ENCODE data around the gene CSPG5. TPM values are rescaled to one million over a fixed set of nuclear protein-coding genes. Genes with fewer than 3 reads are reported as not detected.

CSPG5 gene
- polyA plus RNA-seq, 1 donor (not counting 4 experiments of a cell fraction or from before 2014, with no cell fraction given), result 0.14 TPM

- Histone ChIP-seq H3K9ac (ENCODE audit: control insufficient read depth, extremely low read depth, insufficient read depth, low read length) (no peak overlapping the region), H3K36me3 (ENCODE audit: control insufficient read depth in 2 of 2, extremely low read depth in 1 of 2, insufficient read depth in 2 of 2, low read length in 2 of 2) (peaks cover 22 to 23% of the 10 kb centered on the region in 2 experiments), H3K4me1 (ENCODE audit: control insufficient read depth, extremely low read depth, insufficient read depth, low read length) (peaks cover 5% of the 10 kb centered on the region), H4K20me1 (ENCODE audit: control insufficient read depth, extremely low read depth, insufficient read depth, low read length) (no peaks in the 10 kb centered on the region), H3K27me3 (ENCODE audit: control insufficient read depth, extremely low read depth, insufficient read depth, low read length) (no peaks in the 10 kb centered on the region), H3K4me3 (ENCODE audit: control insufficient read depth in 2 of 3, extremely low read depth in 1 of 3, insufficient read depth in 2 of 3, low read depth in 1 of 3, low read length in 3 of 3) (no peak overlapping the region), H3K27ac (ENCODE audit: control insufficient read depth, insufficient read depth, low read length) (no peak overlapping the region), H3K9me1 (ENCODE audit: control insufficient read depth, extremely low read depth, insufficient read depth, low read length) (no peaks in the 10 kb centered on the region), H3K9me3 (ENCODE audit: control insufficient read depth, low read depth, low read length) (no peaks in the 10 kb centered on the region), H3K79me2 (ENCODE audit: control insufficient read depth, insufficient read depth, low read length) (no peaks in the 10 kb centered on the region), H2AFZ (ENCODE audit: control insufficient read depth, low read length) (no peak overlapping the region), H3K4me2 (ENCODE audit: control insufficient read depth, extremely low read depth, insufficient read depth, low read depth, low read length) (no peak overlapping the region)
- no peak for DNase-seq (ENCODE audit: low read depth, low spot score)
- dilution Hi-C loops (cut with MboI; ENCODE audit: extremely low pct_ligation_motif_present, low sequenced_read_pairs), result no loop called here
- FAIRE-seq, result no peak
- no peak for TF ChIP-seq EZH2 (IDR thresholded peaks at IDR 0.05; ENCODE audit: low read length)
- no peak for TF ChIP-seq CTCF (optimal IDR thresholded peaks at IDR 0.05 in 1 of 3, IDR thresholded peaks at IDR 0.05 in 1 of 3, conservative IDR thresholded peaks at IDR 0.05 in 1 of 3; ENCODE audit: extremely low read depth in 1 of 3, insufficient read depth in 2 of 3, low read length in 3 of 3)
Measured at GRCh38 chr3:47607335-47607734, 28.7 kb upstream of the CSPG5 start.

- H3K36me3 ChIP-seq (ENCODE audit: control insufficient read depth in 2 of 2, extremely low read depth in 1 of 2, insufficient read depth in 2 of 2, low read length in 2 of 2), result peaks cover 22 to 26% of the 10 kb centered on the region in 2 experiments
- dilution Hi-C loops (cut with MboI; ENCODE audit: extremely low pct_ligation_motif_present, low sequenced_read_pairs), result no loop called here
- H3K27me3 ChIP-seq (ENCODE audit: control insufficient read depth, extremely low read depth, insufficient read depth, low read length), result no peaks in the 10 kb centered on the region
Measured at GRCh38 chr3:47606165-47606564, 27.5 kb upstream of the CSPG5 start.

More at GRCh38 chr3:47606165-47606564, 27.5 kb upstream of the CSPG5 start:
- DNase-seq (ENCODE audit: low read depth, low spot score) (no peak), FAIRE-seq (no peak)
- no peak overlapping the region for H3K4me2 ChIP-seq (ENCODE audit: control insufficient read depth, extremely low read depth, insufficient read depth, low read depth, low read length)
- H3K27ac ChIP-seq (ENCODE audit: control insufficient read depth, insufficient read depth, low read length), result no peak overlapping the region
- H4K20me1 ChIP-seq (ENCODE audit: control insufficient read depth, extremely low read depth, insufficient read depth, low read length), result no peaks in the 10 kb centered on the region
- no peak overlapping the region for H2AFZ ChIP-seq (ENCODE audit: control insufficient read depth, low read length)
- no peaks in the 10 kb centered on the region for H3K9me1 ChIP-seq (ENCODE audit: control insufficient read depth, extremely low read depth, insufficient read depth, low read length)
- no peak overlapping the region for H3K4me3 ChIP-seq (ENCODE audit: control insufficient read depth in 2 of 3, extremely low read depth in 1 of 3, insufficient read depth in 2 of 3, low read depth in 1 of 3, low read length in 3 of 3)
- H3K9me3 ChIP-seq (ENCODE audit: control insufficient read depth, low read depth, low read length), result no peaks in the 10 kb centered on the region
- TF ChIP-seq EZH2 (IDR thresholded peaks at IDR 0.05; ENCODE audit: low read length) (no peak), CTCF (optimal IDR thresholded peaks at IDR 0.05 in 1 of 3, IDR thresholded peaks at IDR 0.05 in 1 of 3, conservative IDR thresholded peaks at IDR 0.05 in 1 of 3; ENCODE audit: extremely low read depth in 1 of 3, insufficient read depth in 2 of 3, low read length in 3 of 3) (no peak)
- no peak overlapping the region for H3K9ac ChIP-seq (ENCODE audit: control insufficient read depth, extremely low read depth, insufficient read depth, low read length)
- no peaks in the 10 kb centered on the region for H3K4me1 ChIP-seq (ENCODE audit: control insufficient read depth, extremely low read depth, insufficient read depth, low read length)
- no peaks in the 10 kb centered on the region for H3K79me2 ChIP-seq (ENCODE audit: control insufficient read depth, insufficient read depth, low read length)
